Stimulated activated CD8-positive, alpha-beta memory T cell treated with anti-CD3 and anti-CD28 coated beads, Interleukin-15, amount 100 ng/mL, for 4 hours (primary cell): Measurements from ENCODE around the gene STK24.

Experiments used
- DNase-seq, 2 donors: peaks; one replicate each; pipeline ENCODE4 v3.0.0-alpha.2; 2020; ENCODE audit warnings: low read depth in 2 of 2

Gene STK24

DNA sequence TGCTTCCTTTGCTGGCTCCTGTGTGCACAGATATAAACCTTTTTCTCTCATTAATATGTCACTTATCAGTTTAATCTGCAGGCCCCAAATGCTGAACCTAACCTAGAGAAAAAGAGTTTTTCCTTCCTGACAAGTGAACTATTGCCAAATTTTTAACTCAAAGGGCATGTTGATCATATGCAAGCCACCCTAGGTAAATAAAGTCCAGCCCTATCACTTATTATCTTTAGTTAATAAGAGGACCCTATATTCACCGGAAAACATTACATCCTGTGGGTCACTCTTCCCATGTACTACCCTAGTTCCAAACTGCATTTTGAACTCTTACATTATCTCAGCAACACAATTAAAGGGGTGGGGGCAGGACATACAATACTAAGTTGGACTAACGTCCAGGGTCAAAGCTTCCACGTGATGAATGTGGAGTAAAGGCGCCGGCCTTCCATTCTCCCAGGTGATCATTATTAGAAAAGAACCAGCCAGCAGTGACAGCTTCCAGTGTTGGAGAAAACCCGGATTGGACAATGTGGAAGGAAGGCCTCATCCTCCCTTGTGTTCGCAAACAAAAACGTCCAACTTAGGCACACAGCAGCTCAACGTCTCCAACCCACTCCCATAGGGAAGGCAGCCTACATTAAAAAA, 86.6 kb downstream of the STK24 start:
- DNase-seq = no peak

DNA sequence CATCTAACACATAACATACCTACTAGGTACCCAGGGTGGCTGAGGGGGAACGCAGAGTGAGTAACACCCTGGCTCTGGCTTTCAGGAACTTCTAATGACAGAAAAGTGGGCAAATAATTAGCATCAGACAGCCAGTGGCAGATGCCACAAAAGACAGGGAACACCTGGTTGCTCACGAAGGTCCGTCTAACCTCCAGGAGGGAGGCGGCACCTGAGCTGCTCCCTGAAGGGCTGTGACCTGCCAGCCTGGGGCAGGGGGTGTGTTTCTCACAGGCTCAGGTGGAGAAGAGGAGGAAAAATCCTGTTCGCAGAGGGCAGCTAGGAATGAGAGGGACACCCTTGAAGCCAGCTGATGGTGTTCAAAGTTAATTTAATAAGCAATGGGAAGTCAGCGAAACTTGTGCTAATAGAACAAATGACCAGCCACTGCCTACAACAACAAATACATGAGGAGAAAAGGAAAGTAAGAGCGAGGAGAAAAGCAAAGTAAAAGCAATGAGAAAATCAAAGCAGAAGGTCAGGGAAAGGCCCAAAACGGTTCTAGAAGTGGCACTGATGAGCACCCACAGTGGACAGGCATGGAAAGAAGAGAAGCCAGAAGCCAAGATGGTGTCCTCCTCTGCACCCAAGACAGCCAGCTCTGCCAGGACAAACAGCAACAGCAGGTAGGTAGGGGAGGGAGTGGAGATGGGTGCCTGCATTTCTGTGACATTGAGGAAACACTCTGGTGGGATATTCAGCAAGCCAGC, 87.3 kb downstream of the STK24 start:
- no peak for DNase-seq

DNA sequence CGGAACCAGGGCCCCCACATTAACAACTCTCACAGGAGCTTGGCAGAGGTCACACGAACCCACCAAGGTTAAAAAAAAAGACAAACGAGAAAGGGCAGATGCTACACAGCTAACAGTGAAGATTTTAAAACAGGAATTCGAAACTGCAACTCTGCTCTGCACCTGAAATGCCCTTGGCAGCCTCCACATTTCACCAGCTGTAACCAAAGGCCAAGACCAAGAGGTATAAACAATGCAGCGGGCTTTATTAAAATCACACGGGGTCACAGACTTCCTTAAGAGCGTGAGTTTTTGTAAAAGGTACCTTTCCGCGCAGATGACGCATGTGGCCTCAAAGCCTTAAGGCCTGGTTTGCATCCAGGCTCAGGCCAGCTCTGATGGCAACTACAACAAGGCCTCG, 88.2 kb downstream of the STK24 start:
- no peak for DNase-seq

DNA sequence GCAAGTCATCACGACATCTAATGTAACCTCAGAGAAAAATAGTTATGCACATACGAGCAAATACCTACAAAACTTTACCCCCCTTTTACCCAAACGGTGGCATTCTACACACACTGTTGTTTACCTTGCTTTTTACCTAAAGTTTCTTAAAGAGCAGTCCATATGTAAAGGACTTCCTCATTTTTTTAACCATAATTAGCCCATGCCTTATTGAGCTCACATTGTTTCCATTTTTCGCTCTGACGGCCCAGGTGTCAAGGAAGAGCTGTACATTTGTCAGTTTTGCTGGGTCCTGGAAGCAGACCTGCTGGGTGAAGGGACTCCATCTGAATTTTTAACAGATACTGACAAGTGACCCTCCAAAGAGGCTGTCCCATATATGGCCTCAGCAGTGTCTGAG, 89.4 kb downstream of the STK24 start:
- DNase-seq = no peak

DNA sequence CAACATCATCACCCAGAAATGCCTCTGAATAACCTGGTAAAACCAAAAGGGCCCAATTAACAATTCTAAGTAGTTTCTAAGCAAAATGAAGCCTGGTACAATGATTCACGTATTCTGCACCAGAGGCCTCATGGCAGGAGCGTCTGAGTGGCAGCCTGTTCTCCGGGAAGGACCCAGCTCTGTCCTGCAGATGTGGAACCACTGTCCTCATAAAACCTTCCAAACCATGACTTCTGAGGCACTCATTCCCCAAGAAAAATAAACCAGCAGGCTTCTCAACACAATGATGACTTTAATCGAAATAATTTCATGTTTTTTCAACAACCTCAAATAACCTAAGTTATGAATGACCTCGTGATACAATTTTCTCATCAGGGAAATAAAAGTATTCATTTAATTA, 89.9 kb downstream of the STK24 start:
- DNase-seq = no peak

DNA sequence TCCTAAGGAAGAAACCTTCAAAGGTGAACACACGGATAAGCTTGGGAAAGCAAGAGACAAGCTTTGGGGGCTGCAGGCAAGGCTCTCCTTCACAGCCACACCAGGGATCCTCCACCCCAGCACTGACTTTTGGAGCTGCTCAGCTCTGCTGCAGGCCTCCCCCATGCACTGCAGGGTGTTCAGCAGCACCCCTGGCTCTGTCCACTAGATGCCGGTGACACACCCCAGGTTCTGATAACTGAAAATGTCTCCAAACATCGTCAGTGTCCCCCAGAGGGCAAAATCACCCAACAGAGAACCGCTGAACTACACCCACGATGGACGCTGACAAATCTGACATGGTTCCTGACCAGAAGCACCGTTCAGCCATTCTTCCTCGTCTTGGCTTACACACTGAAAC, 90.5 kb downstream of the STK24 start:
- no peak for DNase-seq

DNA sequence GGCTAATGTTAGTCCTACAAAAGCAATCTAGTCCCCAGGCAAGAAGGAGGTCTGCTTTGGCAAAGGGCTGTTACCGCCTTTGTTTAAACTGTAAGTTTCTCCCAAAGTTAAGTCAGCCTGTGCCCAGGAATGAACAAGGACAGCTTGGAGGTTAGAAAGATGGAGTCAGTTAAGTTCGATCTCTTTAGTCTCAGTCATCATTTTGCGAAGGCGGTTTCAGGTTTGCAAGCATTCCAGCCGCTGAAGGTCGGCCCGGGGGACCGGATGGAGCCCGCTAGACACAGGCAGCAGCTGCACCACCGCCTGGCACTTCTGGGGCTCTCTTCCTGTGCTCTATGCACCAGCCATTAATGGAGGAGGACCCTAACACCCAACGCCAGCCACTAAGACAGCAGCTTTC, 91.3 kb downstream of the STK24 start:
- DNase-seq = no peak

DNA sequence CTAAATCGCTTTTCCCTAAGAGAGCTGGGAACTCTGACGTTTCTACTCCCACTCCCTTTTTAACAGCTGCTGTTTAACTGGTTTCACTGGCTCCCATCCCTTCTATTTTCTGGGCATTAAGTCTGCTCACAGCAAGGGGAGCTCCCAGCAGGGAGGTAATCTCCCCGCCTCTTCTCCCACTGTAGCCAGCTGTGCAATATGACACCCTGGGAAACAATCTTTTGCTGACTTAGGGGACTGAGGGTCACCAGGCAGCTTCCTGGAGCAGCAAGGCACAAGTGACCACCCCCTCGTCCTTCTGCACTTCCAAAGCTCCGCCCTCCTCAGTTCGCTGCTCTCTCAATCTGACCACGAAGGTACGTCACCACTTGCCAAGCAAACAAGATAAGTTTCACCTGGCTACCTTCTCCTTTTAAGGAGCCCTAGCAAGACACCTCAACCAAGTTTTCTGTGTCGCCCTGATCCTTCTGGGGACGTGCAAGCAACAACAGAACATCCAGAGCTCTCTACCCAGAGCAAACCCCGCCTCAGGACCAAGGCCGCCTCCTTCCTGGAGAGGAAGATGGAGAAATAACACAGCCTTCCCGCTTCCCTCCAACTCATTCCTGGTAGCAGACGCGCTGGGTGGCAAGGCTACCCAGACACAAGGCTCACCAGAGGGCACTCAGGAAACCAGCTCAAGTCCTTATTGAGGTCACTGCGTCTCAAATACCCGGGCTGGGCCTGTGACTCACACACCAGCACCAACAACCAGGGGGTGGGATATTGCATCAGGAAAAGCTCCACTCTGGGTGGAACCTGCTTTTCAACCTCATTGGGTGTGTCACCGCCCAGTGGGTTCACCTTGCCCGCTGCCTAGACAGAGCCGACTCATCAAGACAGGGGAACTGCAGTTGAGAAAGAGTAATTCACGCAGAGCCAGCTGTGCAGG, 92.4 kb downstream of the STK24 start:
- DNase-seq = peak; percentile 43 to 45

DNA sequence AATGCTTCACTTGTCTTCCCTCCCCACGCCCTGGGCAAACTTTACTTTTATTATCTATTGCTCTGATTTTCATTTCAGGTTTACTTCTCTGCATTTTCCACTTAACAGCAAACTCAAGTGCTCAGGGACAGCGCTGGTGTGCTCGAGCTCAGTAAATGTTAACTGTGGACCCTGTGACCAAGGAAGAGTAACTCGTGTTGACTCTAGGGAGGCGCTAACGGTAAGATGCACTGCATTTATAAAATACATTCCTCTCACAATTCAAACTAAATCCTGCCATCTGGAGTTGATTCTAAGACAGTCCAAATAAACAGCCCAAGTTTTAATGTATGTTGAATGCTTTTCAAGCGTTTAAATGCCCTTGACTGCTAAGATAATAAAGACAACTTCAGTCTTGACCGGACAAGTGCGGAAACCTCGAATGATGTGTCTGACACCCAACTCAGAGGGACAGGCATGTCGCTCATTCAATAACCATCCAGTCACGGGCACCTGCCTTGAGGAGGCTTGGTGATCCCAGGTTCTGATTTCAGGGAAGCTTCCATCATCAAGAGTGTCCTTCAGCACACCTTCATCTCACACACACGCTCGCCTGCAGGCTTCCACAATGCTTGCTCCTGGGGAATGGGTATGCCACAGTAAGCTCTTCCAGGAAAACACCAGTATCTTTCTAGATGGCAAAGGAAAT, 93.2 kb downstream of the STK24 start:
- DNase-seq = no peak

DNA sequence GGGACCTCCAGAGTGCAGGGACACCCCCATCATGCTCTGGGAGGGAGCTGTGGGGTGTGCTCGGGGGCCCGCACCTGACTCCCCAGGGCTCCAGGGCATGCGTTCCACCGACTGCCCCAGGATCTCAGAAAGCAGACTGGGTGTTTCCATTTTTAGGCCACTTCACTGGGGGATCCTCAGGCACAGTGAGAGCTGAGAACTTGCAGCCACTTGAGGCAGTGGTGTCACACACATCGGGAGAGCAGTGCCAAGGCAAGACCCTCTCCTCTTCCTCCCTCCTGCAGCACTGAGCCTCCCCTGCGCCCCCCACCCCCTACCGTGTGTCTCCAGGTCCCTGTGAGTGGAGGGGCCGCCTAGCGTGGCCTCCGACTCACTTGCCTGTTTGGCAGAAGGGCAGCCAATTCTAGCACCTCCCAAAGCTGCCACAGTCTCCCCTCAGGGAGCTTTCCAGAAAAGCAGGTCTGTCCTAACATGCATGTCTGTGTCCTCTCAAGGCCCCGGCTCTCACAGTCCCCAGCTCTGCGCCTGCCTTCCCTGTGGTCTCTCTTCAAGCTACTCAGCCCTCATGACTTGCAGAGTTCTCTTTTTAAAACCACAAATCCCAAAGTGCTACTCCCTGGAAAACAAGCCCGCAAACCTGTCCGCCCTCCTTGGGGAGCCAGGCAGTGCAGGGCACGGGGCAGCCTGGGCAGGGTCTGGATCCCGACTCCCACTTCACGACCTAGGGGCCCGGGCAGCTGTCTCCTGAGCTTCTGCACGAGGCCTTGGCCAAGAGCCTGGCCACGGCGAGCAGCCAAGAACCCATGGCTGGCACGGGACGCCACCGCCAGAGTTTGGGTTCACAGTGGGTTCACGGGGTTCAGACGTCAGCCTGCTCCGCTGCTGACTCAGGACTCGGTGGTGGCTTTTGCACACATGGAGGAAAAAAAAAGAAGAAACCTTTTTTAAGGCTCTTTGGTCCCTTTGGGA, 94.1 kb downstream of the STK24 start:
- DNase-seq = no peak

DNA sequence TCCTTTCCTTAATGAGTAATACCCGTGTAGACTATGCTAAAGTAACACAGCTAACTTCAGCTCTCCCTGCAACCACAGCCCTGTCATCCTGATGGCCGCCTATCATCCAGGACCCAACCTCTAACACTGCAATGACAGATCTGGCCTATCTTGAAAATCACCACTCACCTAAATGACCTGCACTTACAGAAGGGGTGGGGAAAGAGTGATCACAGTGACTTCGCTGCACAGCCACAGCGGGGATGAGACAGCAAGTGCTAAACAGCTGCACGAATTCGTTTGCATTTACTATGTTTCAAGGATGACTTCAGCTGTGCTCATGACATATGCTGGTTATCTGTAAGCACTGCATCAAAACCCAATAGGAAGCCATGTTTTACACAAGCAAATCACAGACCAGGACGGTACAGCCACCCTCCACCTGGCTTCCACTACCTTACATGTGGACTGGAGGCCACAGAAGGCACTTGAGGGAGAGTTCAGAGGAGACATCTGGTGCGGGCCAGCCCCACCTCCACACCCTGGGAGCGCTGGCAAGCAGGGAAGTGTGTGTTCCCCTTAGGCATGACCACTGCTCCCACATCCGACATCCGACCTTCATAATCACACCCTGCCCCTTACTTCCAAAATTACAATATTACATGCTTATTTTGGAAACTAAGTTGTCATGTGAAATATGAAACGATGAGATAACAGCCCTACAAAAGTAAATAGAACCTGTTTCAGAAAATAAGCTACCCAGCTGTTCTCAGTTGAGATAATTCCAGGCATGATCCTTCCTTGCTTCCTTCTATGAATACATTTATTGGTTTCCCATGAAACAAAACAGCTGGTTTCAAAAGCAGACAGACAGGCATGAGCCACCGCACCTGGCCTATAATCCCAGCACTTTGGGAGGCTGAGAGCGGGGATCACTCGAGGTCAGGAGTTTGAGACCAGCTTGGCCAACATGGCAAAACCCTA, 95.7 kb downstream of the STK24 start:
- no peak for DNase-seq

DNA sequence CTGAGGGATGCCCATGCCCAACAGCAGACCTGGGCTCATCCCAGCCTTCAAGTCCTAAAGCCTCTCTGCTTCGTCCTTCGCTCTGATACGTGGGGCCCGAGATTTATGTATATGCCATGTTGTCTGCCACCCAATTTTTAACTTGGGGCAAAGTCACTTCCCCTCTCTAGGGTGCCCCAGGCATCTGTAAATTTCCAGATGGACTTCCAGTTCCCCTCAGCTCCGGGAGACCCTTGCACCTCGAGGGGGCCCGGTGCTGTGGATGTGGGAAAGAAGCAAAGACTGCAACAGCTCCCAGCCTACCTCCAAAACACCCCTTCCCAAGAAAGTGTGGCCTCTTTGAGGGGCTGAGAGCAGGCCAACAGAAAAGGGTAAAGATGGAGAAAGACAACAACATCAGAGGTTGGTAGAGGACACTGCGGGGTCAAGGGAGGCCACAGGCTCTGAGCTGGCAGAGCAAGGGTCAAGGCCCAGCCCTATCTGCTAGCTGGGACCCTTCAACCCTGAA, 97.4 kb downstream of the STK24 start:
- no peak for DNase-seq

DNA sequence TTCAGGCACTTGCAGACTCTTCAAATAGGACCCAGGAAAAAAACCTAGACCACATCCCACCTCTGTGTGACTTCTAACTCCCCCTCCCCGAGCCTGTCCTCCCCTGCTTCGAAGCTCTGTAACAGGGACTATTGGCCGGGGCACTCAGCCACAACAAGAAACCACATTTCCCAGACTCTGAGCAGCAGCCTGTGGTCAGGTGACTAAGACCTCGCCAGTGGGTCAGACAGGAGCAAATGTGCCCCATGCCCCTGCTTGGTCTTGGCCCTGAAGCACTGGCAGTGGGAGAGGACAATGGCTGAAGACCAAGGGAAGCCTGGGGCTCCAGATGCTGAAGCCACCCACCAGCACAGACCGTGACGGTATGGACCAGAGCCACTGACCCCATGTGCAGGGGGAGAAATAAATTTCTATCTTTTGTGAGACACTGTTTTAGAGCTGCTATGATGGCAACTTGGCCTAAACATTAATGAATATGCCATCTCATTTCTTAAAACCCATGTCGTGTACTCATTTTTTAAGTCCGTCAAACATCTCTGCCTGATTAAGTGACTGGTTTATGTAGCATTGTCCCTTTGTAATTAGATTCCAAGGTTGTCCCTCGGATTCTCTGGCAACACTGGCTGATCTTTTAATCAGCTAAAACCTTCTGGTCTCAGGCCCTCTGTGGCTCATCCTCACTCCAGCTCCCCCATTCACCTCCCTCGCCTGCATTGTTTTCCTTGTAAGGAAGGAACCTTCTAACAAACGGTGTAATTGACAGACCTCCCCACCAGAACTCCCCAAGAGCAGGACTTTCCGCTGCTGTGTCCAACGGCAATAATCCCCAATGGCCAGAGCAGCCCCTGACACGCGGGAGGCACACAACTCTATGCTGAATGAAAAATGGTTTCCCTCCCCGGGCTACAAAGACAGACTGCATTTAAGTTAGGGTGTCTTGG, 98.4 kb downstream of the STK24 start:
- DNase-seq = no peak

DNA sequence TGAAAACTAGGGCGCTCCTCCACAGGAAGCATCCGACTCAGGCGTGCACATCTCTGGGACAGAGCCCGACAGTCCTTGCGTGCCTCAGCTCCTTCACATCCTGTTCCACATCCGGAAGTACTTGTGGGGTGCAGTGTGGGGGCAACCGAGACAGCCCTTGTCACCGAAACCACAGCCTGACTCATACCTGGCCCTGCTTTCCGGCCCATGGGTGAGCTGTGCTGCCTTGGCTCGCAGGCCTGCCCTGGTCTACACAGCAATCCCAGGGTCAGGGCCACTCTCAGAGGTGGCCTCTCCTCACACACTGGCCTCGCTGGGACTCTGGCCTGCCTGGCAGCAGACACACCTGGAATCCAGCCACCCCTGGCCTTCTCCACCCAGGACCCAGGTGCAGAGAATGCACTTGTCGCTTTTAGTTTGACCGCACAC, 100.4 kb downstream of the STK24 start:
- peak; percentile 76 to 85 for DNase-seq

DNA sequence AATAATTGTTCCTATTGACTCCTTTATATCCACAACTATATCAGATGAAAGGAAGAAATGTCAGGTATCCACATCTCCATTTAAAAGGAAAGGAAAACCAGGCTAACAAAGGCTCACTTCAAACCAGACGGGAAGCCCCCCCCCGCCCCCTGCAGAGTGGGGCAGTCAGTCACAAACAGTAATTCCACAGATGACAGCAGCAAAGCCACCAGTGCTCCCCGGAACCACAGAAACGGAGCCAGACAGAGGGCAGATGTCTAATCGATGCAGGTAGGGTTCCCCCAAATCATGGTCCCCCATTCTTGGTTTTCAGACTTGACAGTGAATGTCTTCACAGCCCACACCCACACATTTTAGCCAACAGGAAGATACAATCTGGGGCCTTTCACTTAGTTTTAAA, 100.8 kb downstream of the STK24 start:
- peak; percentile 28 to 37 for DNase-seq

DNA sequence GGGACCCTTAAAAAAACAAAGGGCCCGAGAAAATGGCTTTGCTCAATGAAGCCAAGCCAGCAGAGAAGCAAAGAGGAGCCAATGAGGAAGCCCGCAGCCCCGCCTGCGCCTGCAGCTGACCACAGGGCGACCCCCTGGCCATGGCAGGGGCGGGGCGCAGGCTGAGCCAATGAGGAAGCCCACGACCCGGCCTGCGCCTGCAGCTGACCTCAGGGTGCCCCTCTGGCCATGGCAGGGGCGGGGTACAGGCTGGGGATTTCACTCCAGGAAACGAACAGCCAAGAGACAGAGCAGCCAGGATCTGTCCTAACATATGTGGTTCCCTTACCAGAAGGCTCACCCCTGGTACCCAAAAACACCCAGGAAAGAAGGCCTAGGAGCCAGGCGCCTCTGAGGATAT, 101.4 kb downstream of the STK24 start:
- DNase-seq = no peak

DNA sequence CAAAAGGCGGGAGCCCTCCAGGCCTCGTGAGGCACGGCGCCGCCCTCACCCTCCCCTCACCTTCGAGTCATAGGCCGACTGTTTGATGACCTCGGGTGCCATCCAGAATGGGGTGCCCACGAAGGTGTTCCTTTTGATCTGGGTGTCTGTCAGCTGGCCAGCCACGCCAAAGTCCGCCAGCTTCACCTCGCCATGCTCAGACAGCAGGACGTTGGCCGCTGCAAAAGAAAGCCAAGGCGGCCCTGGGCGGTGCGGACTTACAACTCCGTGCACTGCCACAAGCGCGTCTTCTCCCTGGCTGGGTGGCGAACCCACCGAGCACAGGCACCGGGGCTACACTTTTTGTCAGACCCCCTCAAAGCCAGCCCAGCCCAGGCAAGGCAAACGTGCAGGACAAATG, 102.1 kb downstream of the STK24 start:
- DNase-seq = no peak

DNA sequence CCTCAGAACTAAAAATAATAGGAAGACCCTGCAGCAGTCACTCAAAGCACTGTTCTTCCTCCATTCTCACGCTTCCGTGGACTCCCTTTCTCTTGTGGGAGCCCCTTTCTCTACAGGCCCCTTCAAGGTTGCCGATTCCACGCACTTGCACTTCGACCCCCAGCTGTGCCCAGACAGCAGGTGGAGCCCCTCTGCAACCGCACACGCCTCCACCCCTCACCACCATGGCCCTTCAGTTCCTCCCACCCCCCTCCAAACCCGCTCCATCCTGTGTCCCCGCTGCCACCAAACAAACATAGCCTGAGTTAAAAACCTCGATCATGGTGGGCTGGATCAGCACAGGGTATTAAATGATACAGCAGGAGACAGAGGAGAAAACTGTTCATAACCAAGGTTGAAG, 102.6 kb downstream of the STK24 start:
- DNase-seq = no peak
